ENCODE data around the gene TMX4. TPM values are rescaled to one million over a fixed set of nuclear protein-coding genes. Genes with fewer than 3 reads are reported as not detected.
A peak's percentile ranks its signal among the peaks of the same experiment; 100 is the strongest.

Gene TMX4
- total and polyA plus RNA-seq, 5 donors = 77.1 to 220 (median 203) TPM

DNA sequence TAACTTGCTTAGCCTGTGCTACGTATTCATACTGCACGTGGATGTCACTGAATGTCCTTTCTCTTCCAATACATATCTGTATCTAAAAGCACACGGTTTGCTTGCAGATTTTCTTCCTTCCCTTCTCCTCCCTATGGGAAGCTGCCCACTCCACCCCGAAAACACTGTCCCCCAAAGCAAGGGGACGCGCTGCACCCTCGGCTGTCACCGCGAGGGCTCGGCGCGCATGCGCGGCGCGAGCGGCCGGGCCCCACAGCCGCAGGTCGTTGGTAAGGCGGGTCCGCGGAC, 659 bp downstream of the TMX4 start:
- intact Hi-C loops (cut with DNase I) = no loop called here
- under 1% methylated on average over 23 of the region's 23 CpGs for WGBS
- Histone ChIP-seq H3K27ac (ENCODE audit: low read length) (peak overlapping the region; percentile 89), H3K4me1 (ENCODE audit: control insufficient read depth, insufficient read depth, low read length) (peaks cover 2% of the 10 kb centered on the region), H3K4me3 (ENCODE audit: low read length) (peak overlapping the region; percentile 59), H3K9me3 (ENCODE audit: control insufficient read depth, low read length) (no peaks in the 10 kb centered on the region), H3K27me3 (ENCODE audit: control insufficient read depth, insufficient read depth) (no peaks in the 10 kb centered on the region)
- ATAC-seq (peak; percentile 84 to 85), DNase-seq (peak in 2 of 3 donors; percentile 89)

DNA sequence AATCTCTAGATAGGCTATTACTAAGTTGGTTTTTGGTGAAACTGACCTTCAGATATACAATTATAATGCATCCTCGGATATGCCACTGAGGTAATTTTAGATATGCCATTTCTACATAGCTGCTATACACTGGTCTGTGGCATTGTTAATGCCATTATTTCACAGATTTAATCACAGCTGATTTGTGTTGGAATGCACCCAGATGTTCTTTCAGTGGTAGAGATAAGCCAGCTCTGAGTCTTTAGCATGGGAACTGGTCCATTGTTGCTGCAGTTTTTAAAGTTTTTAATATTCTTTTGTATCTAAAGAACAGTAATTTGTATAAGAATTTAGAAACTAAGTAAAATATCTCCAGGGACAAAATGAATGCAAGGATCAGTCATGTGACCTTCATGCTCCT, 6.8 kb downstream of the TMX4 start:
- no peak for ATAC-seq
- H3K27ac ChIP-seq (ENCODE audit: low read length) = no peak overlapping the region
- no peaks in the 10 kb centered on the region for H3K9me3 ChIP-seq (ENCODE audit: control insufficient read depth, low read length)
- H3K4me3 ChIP-seq (ENCODE audit: low read length) = no peak overlapping the region
- peaks cover 2% of the 10 kb centered on the region for H3K4me1 ChIP-seq (ENCODE audit: control insufficient read depth, insufficient read depth, low read length)
- intact Hi-C loops (cut with DNase I) = no loop called here
- H3K27me3 ChIP-seq (ENCODE audit: control insufficient read depth, insufficient read depth) = no peaks in the 10 kb centered on the region
- 54% methylated on average over 1 of the region's 1 CpG for WGBS
- DNase-seq = no peak

DNA sequence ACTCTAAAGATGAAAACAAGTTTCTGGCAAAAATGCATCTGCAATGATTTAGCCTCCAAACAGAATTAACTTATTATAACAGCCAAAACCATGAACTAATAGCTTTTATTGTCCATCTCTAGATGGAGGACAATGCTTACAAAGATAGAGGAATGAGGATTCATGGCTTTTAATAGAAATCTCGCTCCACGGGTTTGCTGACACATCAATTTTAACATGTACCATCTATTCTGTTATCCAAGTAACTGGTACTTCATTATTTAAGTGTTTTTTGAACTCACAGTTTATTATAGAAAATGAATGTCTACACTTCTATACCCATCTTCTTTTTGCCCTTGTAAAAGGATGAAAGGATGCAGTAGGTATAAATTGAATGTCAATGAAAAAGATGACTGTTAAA, 10.8 kb downstream of the TMX4 start:
- H3K4me3 ChIP-seq (ENCODE audit: low read length) = no peak overlapping the region
- no peaks in the 10 kb centered on the region for H3K27me3 ChIP-seq (ENCODE audit: control insufficient read depth, insufficient read depth)
- WGBS = 81% methylated on average over 2 of the region's 2 CpGs
- no peaks in the 10 kb centered on the region for H3K9me3 ChIP-seq (ENCODE audit: control insufficient read depth, low read length)
- DNase-seq = no peak
- H3K27ac ChIP-seq (ENCODE audit: low read length) = no peak overlapping the region
- intact Hi-C loops (cut with DNase I) = no loop called here
- peaks cover 2% of the 10 kb centered on the region for H3K4me1 ChIP-seq (ENCODE audit: control insufficient read depth, insufficient read depth, low read length)
- ATAC-seq = no peak

DNA sequence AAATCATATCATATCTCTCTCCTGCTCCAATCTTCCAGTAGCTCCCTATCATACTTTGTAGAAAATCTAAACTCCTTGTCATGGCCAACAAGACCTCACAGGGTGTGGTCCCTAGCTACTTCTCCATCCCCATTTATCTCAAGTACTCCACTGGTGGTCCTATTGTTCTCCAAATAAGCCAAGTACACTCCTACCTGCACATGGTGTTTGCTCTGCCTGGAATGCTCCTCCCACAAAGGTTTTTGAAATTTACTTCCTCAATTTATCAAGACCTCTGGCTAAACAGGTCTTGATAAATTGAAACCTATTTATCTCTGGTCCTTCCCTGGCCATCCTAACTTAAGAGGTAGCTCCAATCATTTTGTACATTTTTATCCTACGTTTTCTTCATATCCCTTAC, 12.1 kb downstream of the TMX4 start:
- Histone ChIP-seq H3K9me3 (ENCODE audit: control insufficient read depth, low read length) (no peaks in the 10 kb centered on the region), H3K4me1 (ENCODE audit: control insufficient read depth, insufficient read depth, low read length) (peaks cover 2% of the 10 kb centered on the region), H3K27me3 (ENCODE audit: control insufficient read depth, insufficient read depth) (no peaks in the 10 kb centered on the region), H3K27ac (ENCODE audit: low read length) (no peak overlapping the region), H3K4me3 (ENCODE audit: low read length) (no peak overlapping the region)
- intact Hi-C loops (cut with DNase I) = no loop called here
- no peak for ATAC-seq
- WGBS = 100% methylated on average over 1 of the region's 1 CpG
- no peak for DNase-seq

DNA sequence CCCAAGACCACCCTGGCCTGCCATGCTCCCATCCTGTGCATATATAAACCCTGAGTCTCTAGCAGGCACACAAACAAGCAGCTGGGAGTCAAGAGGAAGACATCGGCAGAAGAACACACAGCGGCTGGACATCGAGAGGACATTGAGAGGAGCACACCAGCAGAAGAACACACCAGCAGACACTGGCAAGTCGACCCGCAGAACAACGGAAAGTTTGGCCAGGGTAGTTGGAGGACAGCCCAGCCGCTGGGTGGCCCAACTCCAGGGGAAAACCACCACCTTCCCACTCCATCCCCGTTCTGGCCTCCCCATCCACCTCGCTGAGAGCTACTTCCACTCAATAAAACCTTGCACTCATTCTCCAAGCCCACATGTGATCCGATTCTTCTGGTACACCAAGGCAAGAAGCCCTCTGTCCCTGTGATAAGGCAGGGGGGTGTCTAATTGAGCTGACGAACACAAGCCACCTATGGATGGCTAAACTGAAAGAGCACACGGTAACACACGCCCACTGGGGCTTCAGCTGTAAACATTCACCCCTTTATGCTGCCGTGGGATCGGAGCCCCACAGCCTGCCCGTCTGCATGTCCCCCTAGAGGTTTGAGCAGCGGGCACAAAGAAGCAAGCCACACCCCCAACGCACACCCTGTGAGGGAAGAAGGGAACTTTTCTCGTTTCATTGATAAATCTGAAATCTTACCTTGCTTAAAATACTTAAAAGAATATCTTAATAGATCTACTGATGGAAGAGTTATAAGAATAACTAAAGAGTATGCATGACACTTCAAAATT, 13.8 kb downstream of the TMX4 start:
- 85% methylated on average over 19 of the region's 19 CpGs for WGBS
- peaks cover 2% of the 10 kb centered on the region for H3K4me1 ChIP-seq (ENCODE audit: control insufficient read depth, insufficient read depth, low read length)
- H3K4me3 ChIP-seq (ENCODE audit: low read length) = no peak overlapping the region
- ATAC-seq (no peak), DNase-seq (peak in 1 of 3 donors; percentile 46)
- intact Hi-C loops (cut with DNase I) = no loop called here
- H3K27me3 ChIP-seq (ENCODE audit: control insufficient read depth, insufficient read depth) = no peaks in the 10 kb centered on the region
- no peaks in the 10 kb centered on the region for H3K9me3 ChIP-seq (ENCODE audit: control insufficient read depth, low read length)
- no peak overlapping the region for H3K27ac ChIP-seq (ENCODE audit: low read length)

DNA sequence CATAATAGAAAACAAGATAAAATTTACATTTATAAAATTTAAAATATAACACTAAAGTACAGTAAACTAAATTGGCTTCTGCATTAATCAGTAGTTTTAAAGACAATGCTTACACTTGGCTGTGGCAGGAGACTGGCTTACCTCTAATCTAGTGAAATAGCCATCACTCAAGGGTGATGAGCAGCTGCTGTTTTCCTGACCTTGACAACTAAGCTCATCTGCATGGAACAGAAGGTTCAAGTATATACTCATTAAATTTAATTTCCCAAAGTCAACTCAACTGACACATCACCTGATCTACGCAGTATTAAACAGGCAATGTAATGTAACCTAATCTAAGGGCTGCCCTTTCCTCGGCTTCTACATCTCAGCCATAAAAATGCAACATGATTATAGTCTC, 14.5 kb downstream of the TMX4 start:
- Histone ChIP-seq H3K9me3 (ENCODE audit: control insufficient read depth, low read length) (no peaks in the 10 kb centered on the region), H3K27ac (ENCODE audit: low read length) (no peak overlapping the region), H3K4me3 (ENCODE audit: low read length) (no peak overlapping the region), H3K27me3 (ENCODE audit: control insufficient read depth, insufficient read depth) (no peaks in the 10 kb centered on the region), H3K4me1 (ENCODE audit: control insufficient read depth, insufficient read depth, low read length) (peaks cover 2% of the 10 kb centered on the region)
- 45% methylated on average over 2 of the region's 2 CpGs for WGBS
- intact Hi-C loops (cut with DNase I) = no loop called here
- DNase-seq = no peak
- no peak for ATAC-seq

DNA sequence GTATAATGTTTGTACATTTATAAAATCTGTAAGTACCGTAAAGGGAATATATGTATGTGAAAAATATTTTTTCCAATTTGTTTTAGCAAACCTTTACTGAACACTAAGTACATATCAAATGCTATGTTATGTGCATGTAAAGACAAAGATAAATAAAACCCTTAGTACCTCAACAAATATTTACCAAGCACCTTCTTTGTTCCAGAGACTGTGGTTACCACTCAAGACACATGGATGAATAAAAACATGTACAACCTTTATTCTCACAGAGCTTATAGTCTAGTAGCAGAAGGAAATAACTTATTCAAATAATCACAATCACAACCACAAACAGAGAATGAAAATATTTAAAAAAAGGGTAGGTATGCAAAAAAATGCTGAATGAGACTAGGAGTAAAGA, 17.5 kb downstream of the TMX4 start:
- intact Hi-C loops (cut with DNase I) = no loop called here
- Histone ChIP-seq H3K9me3 (ENCODE audit: control insufficient read depth, low read length) (no peaks in the 10 kb centered on the region), H3K4me1 (ENCODE audit: control insufficient read depth, insufficient read depth, low read length) (peaks cover 2% of the 10 kb centered on the region), H3K27ac (ENCODE audit: low read length) (no peak overlapping the region), H3K4me3 (ENCODE audit: low read length) (no peak overlapping the region), H3K27me3 (ENCODE audit: control insufficient read depth, insufficient read depth) (no peaks in the 10 kb centered on the region)
- DNase-seq (no peak), ATAC-seq (no peak)
- WGBS = 100% methylated on average over 1 of the region's 1 CpG

DNA sequence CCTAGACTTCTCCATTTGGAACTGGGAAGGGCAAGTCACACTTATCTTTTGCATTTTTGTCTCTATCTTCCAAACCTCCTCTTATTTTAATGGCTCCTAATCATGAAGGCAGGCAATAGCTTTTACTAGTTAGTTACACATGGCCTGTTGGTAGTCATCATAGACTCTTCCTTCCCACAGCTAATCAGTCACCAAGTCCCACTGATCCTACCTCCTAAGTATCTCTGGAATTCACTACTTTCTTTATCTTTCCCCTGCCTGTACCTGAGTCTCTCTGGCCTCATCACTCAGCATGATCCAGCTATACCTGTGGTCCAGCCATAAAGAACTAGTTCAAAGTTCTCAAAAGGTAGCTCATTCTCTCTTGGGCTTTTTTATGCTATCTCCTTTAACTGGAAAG, 18.8 kb downstream of the TMX4 start:
- no peak for DNase-seq
- intact Hi-C loops (cut with DNase I) = no loop called here
- no peak overlapping the region for H3K4me3 ChIP-seq (ENCODE audit: low read length)
- peaks cover 2% of the 10 kb centered on the region for H3K4me1 ChIP-seq (ENCODE audit: control insufficient read depth, insufficient read depth, low read length)
- no peaks in the 10 kb centered on the region for H3K27me3 ChIP-seq (ENCODE audit: control insufficient read depth, insufficient read depth)
- H3K27ac ChIP-seq (ENCODE audit: low read length) = no peak overlapping the region
- H3K9me3 ChIP-seq (ENCODE audit: control insufficient read depth, low read length) = no peaks in the 10 kb centered on the region
- no peak for ATAC-seq

DNA sequence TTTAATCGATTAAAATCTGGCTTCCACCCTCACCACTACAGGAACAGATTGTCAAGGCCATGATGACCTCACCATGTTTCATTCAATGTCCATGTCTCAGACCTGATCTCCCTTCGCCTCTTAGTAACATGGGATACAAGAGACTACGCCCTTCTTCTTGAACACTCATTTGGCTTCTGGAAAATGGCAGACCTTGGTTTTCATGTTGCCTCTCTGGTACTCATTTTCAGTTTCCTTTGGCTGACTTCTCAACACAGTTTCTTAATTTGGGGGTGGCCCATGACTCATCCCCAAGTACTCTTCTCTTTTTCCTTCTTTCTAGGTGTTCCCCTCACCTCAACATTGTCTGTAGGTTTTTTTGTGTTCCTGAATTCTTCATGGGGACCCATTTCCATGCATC, 22.7 kb downstream of the TMX4 start:
- 98% methylated on average over 3 of the region's 3 CpGs for WGBS
- Histone ChIP-seq H3K27ac (ENCODE audit: low read length) (no peak overlapping the region), H3K9me3 (ENCODE audit: control insufficient read depth, low read length) (no peaks in the 10 kb centered on the region), H3K4me1 (ENCODE audit: control insufficient read depth, insufficient read depth, low read length) (no peaks in the 10 kb centered on the region), H3K4me3 (ENCODE audit: low read length) (no peak overlapping the region), H3K27me3 (ENCODE audit: control insufficient read depth, insufficient read depth) (no peaks in the 10 kb centered on the region)
- DNase-seq (no peak), ATAC-seq (no peak)
- intact Hi-C loops (cut with DNase I) = no loop called here

DNA sequence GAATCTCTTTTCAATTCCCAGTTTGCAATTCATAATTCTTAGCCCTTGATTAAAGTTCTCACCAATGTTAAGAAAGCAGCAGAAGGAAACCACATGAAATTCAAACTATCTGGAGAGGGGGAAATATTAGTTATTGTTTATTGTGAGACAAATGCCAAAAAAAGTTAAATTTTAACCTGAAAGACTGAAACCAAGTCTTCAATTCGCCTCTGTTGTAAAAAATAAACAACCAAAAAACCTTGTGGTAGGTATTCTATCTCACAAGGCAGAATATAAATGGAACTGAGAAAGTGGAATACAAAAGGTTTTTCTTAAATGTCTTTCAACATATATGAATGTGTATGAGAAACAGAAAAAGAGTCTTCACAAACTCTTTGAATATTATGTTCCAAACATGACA, 24.8 kb downstream of the TMX4 start:
- Histone ChIP-seq H3K4me1 (ENCODE audit: control insufficient read depth, insufficient read depth, low read length) (no peaks in the 10 kb centered on the region), H3K27me3 (ENCODE audit: control insufficient read depth, insufficient read depth) (no peaks in the 10 kb centered on the region), H3K4me3 (ENCODE audit: low read length) (no peak overlapping the region), H3K9me3 (ENCODE audit: control insufficient read depth, low read length) (no peaks in the 10 kb centered on the region), H3K27ac (ENCODE audit: low read length) (no peak overlapping the region)
- DNase-seq (no peak), ATAC-seq (no peak)
- intact Hi-C loops (cut with DNase I) = no loop called here
- WGBS = 96% methylated on average over 1 of the region's 1 CpG

DNA sequence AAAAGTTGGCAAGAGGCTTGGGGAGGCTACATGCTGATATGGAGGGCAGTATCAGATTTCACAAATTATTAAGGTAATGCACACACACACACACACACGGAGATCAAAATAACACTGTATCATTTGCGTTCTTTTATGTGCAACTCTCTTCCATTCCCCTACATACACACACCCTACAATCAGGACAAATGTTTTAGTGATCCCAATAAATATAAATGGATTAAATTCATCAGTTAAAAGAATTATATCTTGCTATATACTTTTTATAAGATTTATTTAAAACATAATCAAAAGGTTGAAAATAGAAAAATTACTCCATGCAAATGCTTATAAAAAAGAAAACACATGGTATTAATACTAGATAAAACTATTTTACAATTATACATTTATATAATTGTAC, 25.9 kb downstream of the TMX4 start:
- 97% methylated on average over 2 of the region's 2 CpGs for WGBS
- ATAC-seq = no peak

DNA sequence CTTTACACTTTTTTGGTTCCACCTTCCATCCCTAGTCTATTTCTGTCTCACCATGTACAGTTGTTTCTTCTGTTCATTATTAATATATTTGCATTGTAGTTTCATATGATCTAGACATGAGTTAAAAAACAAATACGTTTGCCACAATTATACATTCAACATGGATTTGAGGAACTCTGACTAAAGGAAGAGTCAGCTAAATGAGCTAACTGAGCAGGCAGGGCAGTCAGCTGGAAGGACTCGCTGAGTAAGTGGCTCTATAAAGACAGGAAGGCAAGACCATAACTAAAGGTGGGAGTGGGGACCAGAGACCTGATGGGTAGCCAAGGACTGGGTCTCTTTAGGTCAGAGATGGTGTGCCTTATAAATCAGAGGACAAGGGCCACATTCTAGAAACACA, 26.3 kb downstream of the TMX4 start:
- Histone ChIP-seq H3K4me3 (ENCODE audit: low read length) (no peak overlapping the region), H3K27ac (ENCODE audit: low read length) (no peak overlapping the region), H3K9me3 (ENCODE audit: control insufficient read depth, low read length) (no peaks in the 10 kb centered on the region), H3K27me3 (ENCODE audit: control insufficient read depth, insufficient read depth) (no peaks in the 10 kb centered on the region), H3K4me1 (ENCODE audit: control insufficient read depth, insufficient read depth, low read length) (no peaks in the 10 kb centered on the region)
- intact Hi-C loops (cut with DNase I) = no loop called here
- no peak for ATAC-seq
- WGBS = 93% methylated on average over 2 of the region's 2 CpGs
- DNase-seq = no peak

More for the DNA sequence above, 25.9 kb downstream of the TMX4 start:
- H3K9me3 ChIP-seq (ENCODE audit: control insufficient read depth, low read length) = no peaks in the 10 kb centered on the region
- no peaks in the 10 kb centered on the region for H3K27me3 ChIP-seq (ENCODE audit: control insufficient read depth, insufficient read depth)
- no peaks in the 10 kb centered on the region for H3K4me1 ChIP-seq (ENCODE audit: control insufficient read depth, insufficient read depth, low read length)
- no peak overlapping the region for H3K27ac ChIP-seq (ENCODE audit: low read length)
- no peak overlapping the region for H3K4me3 ChIP-seq (ENCODE audit: low read length)
- intact Hi-C loops (cut with DNase I) = no loop called here
- no peak for DNase-seq
